PC-9 (cell line): ENCODE data around the gene BICC1. TPM values are rescaled to one million over a fixed set of nuclear protein-coding genes. Genes with fewer than 3 reads are reported as not detected.

Source experiments
- BruUV-seq: library from RNA; stranded (reverse); fragments of 400-500 nt; replicated peaks from 2 replicates; lab custom pipeline; 2021; lab: Mats Ljungman, UMichigan
- CTCF ChIA-PET: fragments of 300-600 bp; sonication (Branson Sonifier 250); formaldehyde crosslinking; loops from one replicate; lab custom pipeline; 2022; ENCODE audit warnings: antibody characterized with exemption; lab: Charles Lee
- POLR2A ChIA-PET: fragments of 300-600 bp; sonication (Branson Sonifier 250); formaldehyde crosslinking; loops from one replicate; lab custom pipeline; 2022; ENCODE audit warnings: antibody characterized with exemption; ENCODE audit not compliant: unreplicated experiment; lab: Charles Lee
- DNase-seq, 2 experiments: peaks; one replicate each; pipeline versions ENCODE4 v3.0.0 to v3.0.0-alpha.2; 2015 to 2022; ENCODE audit warnings: mixed read lengths in 1 of 2
- H2AFZ ChIP-seq: fragments of 200-600 bp; sonication (generic); 2 replicates; pipeline ENCODE4 v1.8.1; 2017; ENCODE audit warnings: antibody characterized with exemption
- H3F3A ChIP-seq: fragments of 200-600 bp; sonication (generic); 2 replicates; pipeline ENCODE4 v1.8.1; 2017; ENCODE audit warnings: antibody characterized with exemption, mild to moderate bottlenecking, low read depth; ENCODE audit not compliant: insufficient read depth
- H3K27ac ChIP-seq: fragments of 200-600 bp; sonication (generic); 2 replicates; pipeline ENCODE4 v1.6.1; 2016; ENCODE audit warnings: mixed run types
- H3K27me3 ChIP-seq: fragments of 200-600 bp; sonication (generic); 2 replicates; pipeline ENCODE4 v1.6.1; 2016; ENCODE audit warnings: low read depth, mixed run types; ENCODE audit not compliant: insufficient read depth
- H3K36me3 ChIP-seq: fragments of 200-600 bp; sonication (generic); 2 replicates; pipeline ENCODE4 v1.6.1; 2016; ENCODE audit warnings: low read depth, mixed run types
- H3K4me1 ChIP-seq: fragments of 200-600 bp; sonication (generic); replicated peaks from 2 replicates; pipeline ENCODE4 v1.6.1; 2016; ENCODE audit warnings: mixed run types; ENCODE audit not compliant: insufficient read depth
- H3K4me2 ChIP-seq: fragments of 200-600 bp; sonication (generic); 2 replicates; pipeline ENCODE4 v1.6.1; 2017; ENCODE audit warnings: mixed run types
- H3K4me3 ChIP-seq: fragments of 200-600 bp; sonication (generic); 2 replicates; pipeline ENCODE4 v1.6.1; 2016; ENCODE audit warnings: mixed run types
- H3K79me2 ChIP-seq: fragments of 200-600 bp; sonication (generic); 2 replicates; pipeline ENCODE4 v1.6.1; 2017; ENCODE audit warnings: low read depth, mixed run types
- H3K9me2 ChIP-seq: fragments of 200-600 bp; sonication (generic); 2 replicates; pipeline ENCODE4 v1.8.1; 2017; ENCODE audit warnings: mild to moderate bottlenecking; ENCODE audit not compliant: insufficient read depth
- H3K9me3 ChIP-seq: fragments of 200-600 bp; sonication (generic); 2 replicates; pipeline ENCODE4 v1.8.1; 2016; ENCODE audit warnings: low read depth; ENCODE audit not compliant: insufficient read depth
- H4K20me1 ChIP-seq: fragments of 200-600 bp; sonication (generic); 2 replicates; pipeline ENCODE4 v1.8.1; 2017; ENCODE audit not compliant: insufficient read depth
- EZH2 ChIP-seq: fragments of 200-600 bp; sonication (generic); IDR thresholded peaks from 2 replicates; pipeline ENCODE4 v1.8.0; 2017; ENCODE audit warnings: antibody characterized with exemption, low read depth
- intact Hi-C: fragments of 100-400 bp; cut with micrococcal nuclease; formaldehyde crosslinking; loops from one replicate; pipeline ENCODE4 v1.10.0; 2022; ENCODE audit not compliant: unreplicated experiment
- total RNA-seq: library from RNA; stranded (reverse); gene quantifications from 2 replicates; pipeline ENCODE4 v1.2.3, GENCODE V29; 2021
- TF ChIP-seq, protein P1 (sequence below): fragments of 200-600 bp; sonication (generic); conservative IDR thresholded peaks from 2 replicates; pipeline ENCODE4 v1.6.1; 2017; ENCODE audit warnings: mixed run types, antibody characterized with exemption, mild to moderate bottlenecking, moderate library complexity

Gene BICC1
- total RNA-seq, 1 experiment from 2014 or later: not detected

GRCh38 chr10:58529077-58529728, 16.5 kb downstream of the BICC1 start:
- intact Hi-C loops: no loop called here
- no peak for TF ChIP-seq EZH2
- H3K4me2 ChIP-seq: no peak overlapping the region
- no peak overlapping the region for H3K27ac ChIP-seq
- DNase-seq: no peak
- no peaks in the 10 kb centered on the region for H3K9me3 ChIP-seq
- H3K79me2 ChIP-seq: no peaks in the 10 kb centered on the region
- H2AFZ ChIP-seq: no peak overlapping the region
- H3K27me3 ChIP-seq: no peaks in the 10 kb centered on the region
- POLR2A ChIA-PET: no interaction called here
- no peaks in the 10 kb centered on the region for H4K20me1 ChIP-seq
- CTCF ChIA-PET: interaction anchor here (0.9 to 1.1 kb wide), 2 partner anchors 14 to 1093 kb away, joined by 3 read pairs; no protein-coding TSS in a partner anchor
- no peaks in the 10 kb centered on the region for H3K36me3 ChIP-seq
- H3K4me3 ChIP-seq: no peak overlapping the region
- H3F3A ChIP-seq: no peaks in the 10 kb centered on the region
- no peaks in the 10 kb centered on the region for H3K9me2 ChIP-seq
- H3K4me1 ChIP-seq: no peaks in the 10 kb centered on the region
- BruUV-seq: no TSS peak

GRCh38 chr10:58531084-58531695, 18.5 kb downstream of the BICC1 start:
- no peak overlapping the region for H3K4me2 ChIP-seq
- no peaks in the 10 kb centered on the region for H3K79me2 ChIP-seq
- H2AFZ ChIP-seq: no peak overlapping the region

GRCh38 chr10:58535311-58535710, 22.6 kb downstream of the BICC1 start:
- ChIA-PET POLR2A (no interaction called here), CTCF (no interaction called here)
- no peak overlapping the region for H2AFZ ChIP-seq
- H3K9me3 ChIP-seq: no peaks in the 10 kb centered on the region; the same call in 1 of the 2 replicates
- BruUV-seq: no TSS peak
- H3K27me3 ChIP-seq: no peaks in the 10 kb centered on the region
- H3K4me2 ChIP-seq: no peak overlapping the region
- no peak overlapping the region for H3K27ac ChIP-seq
- H3K36me3 ChIP-seq: no peaks in the 10 kb centered on the region
- H3K4me1 ChIP-seq: no peaks in the 10 kb centered on the region
- no peaks in the 10 kb centered on the region for H3K9me2 ChIP-seq
- no peaks in the 10 kb centered on the region for H4K20me1 ChIP-seq
- TF ChIP-seq, protein P1, sequence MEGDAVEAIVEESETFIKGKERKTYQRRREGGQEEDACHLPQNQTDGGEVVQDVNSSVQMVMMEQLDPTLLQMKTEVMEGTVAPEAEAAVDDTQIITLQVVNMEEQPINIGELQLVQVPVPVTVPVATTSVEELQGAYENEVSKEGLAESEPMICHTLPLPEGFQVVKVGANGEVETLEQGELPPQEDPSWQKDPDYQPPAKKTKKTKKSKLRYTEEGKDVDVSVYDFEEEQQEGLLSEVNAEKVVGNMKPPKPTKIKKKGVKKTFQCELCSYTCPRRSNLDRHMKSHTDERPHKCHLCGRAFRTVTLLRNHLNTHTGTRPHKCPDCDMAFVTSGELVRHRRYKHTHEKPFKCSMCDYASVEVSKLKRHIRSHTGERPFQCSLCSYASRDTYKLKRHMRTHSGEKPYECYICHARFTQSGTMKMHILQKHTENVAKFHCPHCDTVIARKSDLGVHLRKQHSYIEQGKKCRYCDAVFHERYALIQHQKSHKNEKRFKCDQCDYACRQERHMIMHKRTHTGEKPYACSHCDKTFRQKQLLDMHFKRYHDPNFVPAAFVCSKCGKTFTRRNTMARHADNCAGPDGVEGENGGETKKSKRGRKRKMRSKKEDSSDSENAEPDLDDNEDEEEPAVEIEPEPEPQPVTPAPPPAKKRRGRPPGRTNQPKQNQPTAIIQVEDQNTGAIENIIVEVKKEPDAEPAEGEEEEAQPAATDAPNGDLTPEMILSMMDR: no peak
- no peak for TF ChIP-seq EZH2
- H3K4me3 ChIP-seq: no peak overlapping the region
- no peaks in the 10 kb centered on the region for H3F3A ChIP-seq
- H3K79me2 ChIP-seq: no peaks in the 10 kb centered on the region
- DNase-seq: no peak
- intact Hi-C loops: loop anchor here (10.0 kb wide), 1 partner anchor 419 kb away; no protein-coding TSS in a partner anchor

More at GRCh38 chr10:58531084-58531695, 18.5 kb downstream of the BICC1 start:
- DNase-seq: peak; percentile 52 to 53
- Histone ChIP-seq H3F3A (no peaks in the 10 kb centered on the region), H3K27me3 (no peaks in the 10 kb centered on the region), H3K4me1 (no peaks in the 10 kb centered on the region), H3K27ac (no peak overlapping the region), H3K9me2 (no peaks in the 10 kb centered on the region), H3K36me3 (no peaks in the 10 kb centered on the region), H4K20me1 (no peaks in the 10 kb centered on the region), H3K4me3 (no peak overlapping the region), H3K9me3 (no peaks in the 10 kb centered on the region; the same call in 1 of the 2 replicates)
- TF ChIP-seq, protein P1: peak; percentile 88
- TF ChIP-seq EZH2: no peak
- CTCF ChIA-PET: interaction anchor here (1.0 kb wide), 1 partner anchor 117 kb away, joined by 9 read pairs; no protein-coding TSS in a partner anchor
- POLR2A ChIA-PET: interaction anchor here (0.7 kb wide), 1 partner anchor 1329 kb away, joined by 5 read pairs; no protein-coding TSS in a partner anchor
- BruUV-seq: no TSS peak
- intact Hi-C loops: loop anchor here (1.0 to 10.0 kb wide), 3 partner anchors 110 to 1091 kb away; no protein-coding TSS in a partner anchor
